HG03139 (cell line): ENCODE data around the gene LY6G6C.

Experiments used
- ATAC-seq: cut with Tn5 transposase; IDR thresholded peaks from one replicate; pipeline ENCODE4 v1.9.1; 2021; ENCODE audit not compliant: unreplicated experiment

The LY6G6C gene

GRCh38 chr6:31686483-31686882 lies 35.1 kb downstream of the LY6G6C start:
- ATAC-seq: no peak

GRCh38 chr6:31683591-31683990 lies 38.0 kb downstream of the LY6G6C start:
- no peak for ATAC-seq

- no peak for ATAC-seq
Observed at GRCh38 chr6:31681135-31681671, 40.3 kb downstream of the LY6G6C start.

GRCh38 chr6:31680226-31681134 lies 41.1 kb downstream of the LY6G6C start, which contains the start of gene LY6G5C:
Gene LY6G5C, minus strand, starts transcription at chr6:31681067. Its CDS starts 694 bp downstream, at chr6:31680373.
- ATAC-seq: no peak

- no peak for ATAC-seq
Observed at GRCh38 chr6:31677955-31678354, 43.6 kb downstream of the LY6G6C start.

GRCh38 chr6:31676904-31677303 lies 44.6 kb downstream of the LY6G6C start:
- ATAC-seq: no peak

GRCh38 chr6:31676322-31676903 lies 45.1 kb downstream of the LY6G6C start:
- no peak for ATAC-seq

- no peak for ATAC-seq
Observed at GRCh38 chr6:31669676-31670075, 51.9 kb downstream of the LY6G6C start, which contains the start of gene LY6G5B. Gene LY6G5B, plus strand, starts transcription at chr6:31669976. Its CDS starts 975 bp downstream, at chr6:31670951.
